H9 (cell line): ENCODE measurements around the gene ACACA. TPM values are rescaled to one million over a fixed set of nuclear protein-coding genes. Genes with fewer than 3 reads are reported as not detected.

ENCODE experiments used
- DNase-seq: peaks from one replicate; pipeline ENCODE4 v3.0.0-alpha.2; 2017
- H2AFZ ChIP-seq: one replicate; pipeline ENCODE4 v1.6.1; 2013; ENCODE audit warnings: mild to moderate bottlenecking, low read length, control low read depth, moderate library complexity
- H2AK5ac ChIP-seq: 2 replicates; pipeline ENCODE4 v1.6.1; 2013; ENCODE audit warnings: low read length, control low read depth, mixed read lengths; ENCODE audit not compliant: insufficient read length
- H2BK120ac ChIP-seq: one replicate; pipeline ENCODE4 v1.6.1; 2013; ENCODE audit warnings: low read depth, mild to moderate bottlenecking, low read length, control low read depth, inconsistent platforms; ENCODE audit not compliant: poor library complexity, severe bottlenecking
- H2BK12ac ChIP-seq: 2 replicates; pipeline ENCODE4 v1.6.1; 2013; ENCODE audit warnings: low read length, control low read depth, mixed read lengths, low read depth; ENCODE audit not compliant: insufficient read length
- H2BK15ac ChIP-seq: 2 replicates; pipeline ENCODE4 v1.6.1; 2013; ENCODE audit warnings: low read depth, low read length, control low read depth
- H2BK20ac ChIP-seq: one replicate; pipeline ENCODE4 v1.6.1; 2013; ENCODE audit warnings: low read depth, mild to moderate bottlenecking, low read length, control low read depth, inconsistent platforms; ENCODE audit not compliant: poor library complexity, severe bottlenecking
- H2BK5ac ChIP-seq: 2 replicates; pipeline ENCODE4 v1.6.1; 2013; ENCODE audit warnings: low read length, control low read depth, mixed read lengths; ENCODE audit not compliant: insufficient read length
- H3K14ac ChIP-seq: 2 replicates; pipeline ENCODE4 v1.6.1; 2013; ENCODE audit warnings: low read length, control low read depth; ENCODE audit not compliant: insufficient read depth
- H3K18ac ChIP-seq: 2 replicates; pipeline ENCODE4 v1.6.1; 2013; ENCODE audit warnings: low read depth, mild to moderate bottlenecking, mixed read lengths, low read length, control low read depth; ENCODE audit not compliant: insufficient read length
- H3K23ac ChIP-seq: 2 replicates; pipeline ENCODE4 v1.6.1; 2013; ENCODE audit warnings: low read length, control low read depth, mixed read lengths, low read depth; ENCODE audit not compliant: insufficient read length
- H3K23me2 ChIP-seq: 2 replicates; pipeline ENCODE4 v1.6.1; 2013; ENCODE audit warnings: low read depth, mild to moderate bottlenecking, mixed read lengths, low read length, control low read depth; ENCODE audit not compliant: insufficient read length, poor library complexity, severe bottlenecking
- H3K27ac ChIP-seq: 2 replicates; pipeline ENCODE4 v1.5.1; 2013; ENCODE audit warnings: low read length, control low read depth, mixed read lengths, low read depth; ENCODE audit not compliant: insufficient read length
- H3K27me3 ChIP-seq: 2 replicates; pipeline ENCODE4 v1.6.1; 2013; ENCODE audit warnings: low read length, control low read depth, inconsistent platforms; ENCODE audit not compliant: insufficient read depth
- H3K4ac ChIP-seq: 2 replicates; pipeline ENCODE4 v1.6.1; 2013; ENCODE audit warnings: low read depth, mild to moderate bottlenecking, control low read depth, inconsistent platforms, low read length, moderate library complexity
- H3K4me1 ChIP-seq: 2 replicates; pipeline ENCODE4 v1.6.1; 2013; ENCODE audit warnings: low read length, control low read depth, inconsistent platforms; ENCODE audit not compliant: insufficient read depth
- H3K4me2 ChIP-seq: 2 replicates; pipeline ENCODE4 v1.6.1; 2013; ENCODE audit warnings: low read length, control low read depth, mixed read lengths; ENCODE audit not compliant: insufficient read length, insufficient read depth
- H3K56ac ChIP-seq: 2 replicates; pipeline ENCODE4 v1.6.1; 2013; ENCODE audit warnings: low read depth, mild to moderate bottlenecking, mixed read lengths, low read length, control low read depth; ENCODE audit not compliant: insufficient read length
- H3K79me1 ChIP-seq: 2 replicates; pipeline ENCODE4 v1.6.1; 2013; ENCODE audit warnings: low read depth, mild to moderate bottlenecking, moderate library complexity, low read length, control low read depth, inconsistent platforms; ENCODE audit not compliant: insufficient read depth, poor library complexity, severe bottlenecking
- H3K79me2 ChIP-seq: 2 replicates; pipeline ENCODE4 v1.6.1; 2013; ENCODE audit warnings: low read length, control low read depth, inconsistent platforms; ENCODE audit not compliant: insufficient read depth
- H3K9ac ChIP-seq: 2 replicates; pipeline ENCODE4 v1.6.1; 2013; ENCODE audit warnings: low read length, control low read depth, mixed read lengths; ENCODE audit not compliant: insufficient read length; ENCODE audit errors: extremely low read depth
- H3K9me3 ChIP-seq: one replicate; pipeline ENCODE4 v1.6.1; 2013; ENCODE audit warnings: low read depth, low read length, inconsistent platforms; ENCODE audit not compliant: control insufficient read depth
- H3T11ph ChIP-seq: one replicate; pipeline ENCODE4 v1.6.1; 2013; ENCODE audit warnings: mild to moderate bottlenecking, low read length, control low read depth, inconsistent platforms
- H4K20me1 ChIP-seq: one replicate; pipeline ENCODE4 v1.6.1; 2013; ENCODE audit not compliant: control insufficient read depth, insufficient read length, insufficient read depth
- H4K5ac ChIP-seq: 2 replicates; pipeline ENCODE4 v1.6.1; 2013; ENCODE audit warnings: low read depth, mild to moderate bottlenecking, mixed read lengths, low read length, control low read depth; ENCODE audit not compliant: insufficient read length
- H4K8ac ChIP-seq: replicated peaks from 2 replicates; pipeline ENCODE4 v1.6.1; 2013; ENCODE audit warnings: low read length, control low read depth, mixed read lengths, low read depth; ENCODE audit not compliant: insufficient read length
- H4K91ac ChIP-seq: 2 replicates; pipeline ENCODE4 v1.6.1; 2013; ENCODE audit warnings: low read depth, mild to moderate bottlenecking, moderate library complexity, mixed read lengths, low read length, control low read depth; ENCODE audit not compliant: insufficient read length
- H3K27ac Mint-ChIP-seq, 3 experiments: 2 replicates in 2 of 3; 3 replicates in 1 of 3; pipeline ENCODE4 v1.8.0; 2020 to 2021; ENCODE audit warnings: mixed read lengths in 3 of 3, mild to moderate bottlenecking in 1 of 3, moderate library complexity in 1 of 3
- H3K27me3 Mint-ChIP-seq: 2 replicates; pipeline ENCODE4 v1.8.0; 2021; ENCODE audit warnings: low read depth, mild to moderate bottlenecking, moderate library complexity, mixed read lengths
- H3K36me3 Mint-ChIP-seq, 3 experiments: 2 replicates in 2 of 3; 3 replicates in 1 of 3; pipeline ENCODE4 v1.8.0; 2020 to 2021; ENCODE audit warnings: low read depth in 3 of 3, mixed read lengths in 3 of 3; ENCODE audit not compliant: insufficient read depth in 1 of 3
- H3K4me1 Mint-ChIP-seq, 2 experiments: 2 replicates each; pipeline ENCODE4 v1.8.0; 2020; ENCODE audit warnings: mixed read lengths in 2 of 2
- H3K4me3 Mint-ChIP-seq, 2 experiments: 2 replicates in 1 of 2; 3 replicates in 1 of 2; pipeline ENCODE4 v1.8.0; 2020 to 2021; ENCODE audit warnings: mild to moderate bottlenecking in 2 of 2, mixed read lengths in 2 of 2, moderate library complexity in 1 of 2
- H3K9me3 Mint-ChIP-seq, 2 experiments: 2 replicates in 1 of 2; 3 replicates in 1 of 2; pipeline ENCODE4 v1.8.0; 2020; ENCODE audit warnings: mild to moderate bottlenecking in 2 of 2, mixed read lengths in 2 of 2, moderate library complexity in 1 of 2
- CTCF ChIP-seq: fragments of 200-600 bp; sonication (generic); conservative IDR thresholded peaks from 3 replicates; pipeline ENCODE4 v1.8.0; 2021; ENCODE audit warnings: antibody characterized with exemption, mild to moderate bottlenecking
- total RNA-seq: library from RNA; stranded (reverse); gene quantifications from 2 replicates; pipeline ENCODE4 v1.2.1, GENCODE V29; 2021

ACACA gene
- total RNA-seq, 1 experiment from 2014 or later, result 135 TPM

GRCh38 chr17:37206299-37206698 lies 200.3 kb downstream of the ACACA start:
- no peak overlapping the region for H3K4ac ChIP-seq
- H4K91ac ChIP-seq, result no peak overlapping the region
- no peak overlapping the region for H2BK12ac ChIP-seq
- H3T11ph ChIP-seq, result no peak overlapping the region
- no peaks in the 10 kb centered on the region for H3K4me1 ChIP-seq
- no peak overlapping the region for H2AK5ac ChIP-seq
- peaks cover 14 to 44% (median 32%) of the 10 kb centered on the region in 3 experiments; a peak in 6 of 7 replicates for H3K36me3 Mint-ChIP-seq
- no peaks in the 10 kb centered on the region for H3K27me3 Mint-ChIP-seq
- no peak overlapping the region for H4K5ac ChIP-seq
- H2BK15ac ChIP-seq, result no peak overlapping the region
- TF ChIP-seq CTCF, result no peak
- H4K8ac ChIP-seq, result no peak overlapping the region
- no peak overlapping the region for H3K4me3 Mint-ChIP-seq
- no peak overlapping the region for H3K4me2 ChIP-seq
- no peak overlapping the region for H3K23ac ChIP-seq
- H3K18ac ChIP-seq, result no peak overlapping the region
- H2BK120ac ChIP-seq, result no peak overlapping the region
- H2BK20ac ChIP-seq, result no peak overlapping the region
- H3K4me1 Mint-ChIP-seq, result peaks cover 0 to 1% of the 10 kb centered on the region in 2 experiments; a peak in 1 of 4 replicates
- H3K27me3 ChIP-seq, result no peaks in the 10 kb centered on the region
- H2BK5ac ChIP-seq, result no peak overlapping the region
- H3K27ac ChIP-seq, result no peak overlapping the region
- H3K9me3 ChIP-seq, result no peaks in the 10 kb centered on the region
- no peaks in the 10 kb centered on the region for H4K20me1 ChIP-seq
- no peak overlapping the region for H3K14ac ChIP-seq
- H3K56ac ChIP-seq, result no peak overlapping the region
- no peaks in the 10 kb centered on the region for H3K23me2 ChIP-seq
- DNase-seq, result no peak
- no peak overlapping the region for H3K9ac ChIP-seq
- no peaks in the 10 kb centered on the region for H3K79me2 ChIP-seq
- no peak overlapping the region for H2AFZ ChIP-seq
- H3K79me1 ChIP-seq, result no peaks in the 10 kb centered on the region
- no peak overlapping the region for H3K27ac Mint-ChIP-seq
- no peaks in the 10 kb centered on the region for H3K9me3 Mint-ChIP-seq
